ENCODE data around the gene ST3GAL4. TPM values are rescaled to one million over a fixed set of nuclear protein-coding genes. Genes with fewer than 3 reads are reported as not detected.

The ST3GAL4 gene
- total RNA-seq, 1 experiment from 2014 or later, result 13.1 TPM

DNA sequence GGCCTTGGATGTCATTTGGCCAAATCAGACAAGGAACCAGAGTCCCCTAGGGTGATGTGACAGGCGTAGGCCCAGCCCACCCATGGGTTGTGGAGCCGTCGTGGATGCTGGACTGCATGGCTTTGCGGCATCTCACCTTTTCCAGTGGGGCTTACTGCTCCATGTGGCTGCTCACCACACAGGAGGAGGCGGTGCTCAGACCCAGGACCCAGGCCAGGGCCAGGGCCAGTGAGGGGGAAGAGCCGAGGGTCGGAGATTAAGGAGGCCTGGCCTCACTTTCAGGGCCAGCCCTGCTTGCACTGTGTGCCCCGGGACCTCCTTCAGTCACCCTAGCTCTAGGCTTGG is 105.6 kb downstream of the ST3GAL4 start (continued):
- TF ChIP-seq, protein P1, sequence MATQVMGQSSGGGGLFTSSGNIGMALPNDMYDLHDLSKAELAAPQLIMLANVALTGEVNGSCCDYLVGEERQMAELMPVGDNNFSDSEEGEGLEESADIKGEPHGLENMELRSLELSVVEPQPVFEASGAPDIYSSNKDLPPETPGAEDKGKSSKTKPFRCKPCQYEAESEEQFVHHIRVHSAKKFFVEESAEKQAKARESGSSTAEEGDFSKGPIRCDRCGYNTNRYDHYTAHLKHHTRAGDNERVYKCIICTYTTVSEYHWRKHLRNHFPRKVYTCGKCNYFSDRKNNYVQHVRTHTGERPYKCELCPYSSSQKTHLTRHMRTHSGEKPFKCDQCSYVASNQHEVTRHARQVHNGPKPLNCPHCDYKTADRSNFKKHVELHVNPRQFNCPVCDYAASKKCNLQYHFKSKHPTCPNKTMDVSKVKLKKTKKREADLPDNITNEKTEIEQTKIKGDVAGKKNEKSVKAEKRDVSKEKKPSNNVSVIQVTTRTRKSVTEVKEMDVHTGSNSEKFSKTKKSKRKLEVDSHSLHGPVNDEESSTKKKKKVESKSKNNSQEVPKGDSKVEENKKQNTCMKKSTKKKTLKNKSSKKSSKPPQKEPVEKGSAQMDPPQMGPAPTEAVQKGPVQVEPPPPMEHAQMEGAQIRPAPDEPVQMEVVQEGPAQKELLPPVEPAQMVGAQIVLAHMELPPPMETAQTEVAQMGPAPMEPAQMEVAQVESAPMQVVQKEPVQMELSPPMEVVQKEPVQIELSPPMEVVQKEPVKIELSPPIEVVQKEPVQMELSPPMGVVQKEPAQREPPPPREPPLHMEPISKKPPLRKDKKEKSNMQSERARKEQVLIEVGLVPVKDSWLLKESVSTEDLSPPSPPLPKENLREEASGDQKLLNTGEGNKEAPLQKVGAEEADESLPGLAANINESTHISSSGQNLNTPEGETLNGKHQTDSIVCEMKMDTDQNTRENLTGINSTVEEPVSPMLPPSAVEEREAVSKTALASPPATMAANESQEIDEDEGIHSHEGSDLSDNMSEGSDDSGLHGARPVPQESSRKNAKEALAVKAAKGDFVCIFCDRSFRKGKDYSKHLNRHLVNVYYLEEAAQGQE (IDR thresholded peaks at IDR 0.05; ENCODE audit: low read depth), result no peak
- no peak for TF ChIP-seq POLR2A (IDR thresholded peaks at IDR 0.05; ENCODE audit: borderline replicate concordance, extremely low read depth, insufficient read depth, insufficient read length)
- TF ChIP-seq CEBPB (IDR thresholded peaks at IDR 0.05; ENCODE audit: low read depth), result no peak
- TF ChIP-seq, protein P2, sequence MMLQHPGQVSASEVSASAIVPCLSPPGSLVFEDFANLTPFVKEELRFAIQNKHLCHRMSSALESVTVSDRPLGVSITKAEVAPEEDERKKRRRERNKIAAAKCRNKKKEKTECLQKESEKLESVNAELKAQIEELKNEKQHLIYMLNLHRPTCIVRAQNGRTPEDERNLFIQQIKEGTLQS (IDR thresholded peaks at IDR 0.05), result no peak
- TF ChIP-seq, protein P3, sequence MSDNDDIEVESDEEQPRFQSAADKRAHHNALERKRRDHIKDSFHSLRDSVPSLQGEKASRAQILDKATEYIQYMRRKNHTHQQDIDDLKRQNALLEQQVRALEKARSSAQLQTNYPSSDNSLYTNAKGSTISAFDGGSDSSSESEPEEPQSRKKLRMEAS (IDR thresholded peaks at IDR 0.05), result no peak

DNA sequence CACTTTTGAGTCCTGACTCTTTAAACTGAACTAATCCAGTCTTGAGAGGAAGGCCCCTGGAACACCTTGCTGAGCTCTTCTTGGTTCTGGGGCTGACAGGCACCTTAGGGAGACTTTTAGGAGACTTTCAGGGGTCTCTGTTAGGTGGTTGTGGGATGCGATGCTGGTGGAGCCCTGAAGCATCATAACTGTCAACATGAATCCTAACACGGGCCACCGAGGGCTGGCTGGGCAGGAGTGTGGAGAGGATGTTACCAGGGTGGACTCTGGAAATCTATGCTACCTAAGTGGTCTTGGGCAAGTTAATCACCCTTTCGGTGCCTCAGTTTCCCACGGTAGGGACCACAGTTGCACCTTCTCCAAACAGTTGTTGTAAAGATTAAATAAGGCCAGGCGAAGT is 106.5 kb downstream of the ST3GAL4 start:
- BruUV-seq (replicated peaks), result no TSS peak
- Histone ChIP-seq H4K20me1 (ENCODE audit: insufficient read depth) (no peaks in the 10 kb centered on the region), H3K4me3 (replicated peaks in 1 of 2; ENCODE audit: low read depth in 1 of 2, low read length in 2 of 2) (no peak overlapping the region), H3K9ac (ENCODE audit: low read length) (no peak overlapping the region), H3K9me2 (ENCODE audit: insufficient read depth) (no peaks in the 10 kb centered on the region), H3K36me3 (ENCODE audit: control insufficient read depth in 1 of 2, insufficient read depth in 2 of 2, low read length in 2 of 2) (no peaks in the 10 kb centered on the region), H3K79me2 (ENCODE audit: insufficient read depth, low read length) (no peaks in the 10 kb centered on the region), H3K4me1 (ENCODE audit: control insufficient read depth in 1 of 2, insufficient read depth in 2 of 2, low read length in 2 of 2) (no peaks in the 10 kb centered on the region), H3K27ac (ENCODE audit: low read depth, low read length) (no peak overlapping the region), H3K27me3 (ENCODE audit: insufficient read depth, low read length) (peaks cover 18% of the 10 kb centered on the region; the same call in 1 of the 2 replicates), H3K4me2 (ENCODE audit: low read length) (no peak overlapping the region), H3K9me3 (ENCODE audit: control insufficient read depth in 1 of 2, insufficient read depth in 1 of 2, low read depth in 1 of 2, low read length in 2 of 2) (no peaks in the 10 kb centered on the region), H2AFZ (ENCODE audit: low read depth, low read length, poor library complexity, severe bottlenecking) (no peak overlapping the region)
- POLR2A ChIA-PET, result no interaction called here
- no peak for TF ChIP-seq EZH2 (IDR thresholded peaks at IDR 0.05)
- no peak for TF ChIP-seq ZFX (IDR thresholded peaks at IDR 0.05)
- TF ChIP-seq, protein P2 (IDR thresholded peaks at IDR 0.05), result no peak
- TF ChIP-seq, protein P1 (IDR thresholded peaks at IDR 0.05; ENCODE audit: low read depth), result no peak
- TF ChIP-seq FOSL1 (IDR thresholded peaks at IDR 0.05; ENCODE audit: low read depth), result no peak
- no peak for TF ChIP-seq POLR2AphosphoS5 (IDR thresholded peaks at IDR 0.05; ENCODE audit: low read depth, low read length)
- TF ChIP-seq SP1 (IDR thresholded peaks at IDR 0.05; ENCODE audit: low read depth), result no peak
- TF ChIP-seq, protein P4, sequence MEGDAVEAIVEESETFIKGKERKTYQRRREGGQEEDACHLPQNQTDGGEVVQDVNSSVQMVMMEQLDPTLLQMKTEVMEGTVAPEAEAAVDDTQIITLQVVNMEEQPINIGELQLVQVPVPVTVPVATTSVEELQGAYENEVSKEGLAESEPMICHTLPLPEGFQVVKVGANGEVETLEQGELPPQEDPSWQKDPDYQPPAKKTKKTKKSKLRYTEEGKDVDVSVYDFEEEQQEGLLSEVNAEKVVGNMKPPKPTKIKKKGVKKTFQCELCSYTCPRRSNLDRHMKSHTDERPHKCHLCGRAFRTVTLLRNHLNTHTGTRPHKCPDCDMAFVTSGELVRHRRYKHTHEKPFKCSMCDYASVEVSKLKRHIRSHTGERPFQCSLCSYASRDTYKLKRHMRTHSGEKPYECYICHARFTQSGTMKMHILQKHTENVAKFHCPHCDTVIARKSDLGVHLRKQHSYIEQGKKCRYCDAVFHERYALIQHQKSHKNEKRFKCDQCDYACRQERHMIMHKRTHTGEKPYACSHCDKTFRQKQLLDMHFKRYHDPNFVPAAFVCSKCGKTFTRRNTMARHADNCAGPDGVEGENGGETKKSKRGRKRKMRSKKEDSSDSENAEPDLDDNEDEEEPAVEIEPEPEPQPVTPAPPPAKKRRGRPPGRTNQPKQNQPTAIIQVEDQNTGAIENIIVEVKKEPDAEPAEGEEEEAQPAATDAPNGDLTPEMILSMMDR (IDR thresholded peaks at IDR 0.05 in 2 of 3, conservative IDR thresholded peaks at IDR 0.05 in 1 of 3; ENCODE audit: borderline replicate concordance in 1 of 3, insufficient read depth in 1 of 3, low read depth in 2 of 3, low read length in 2 of 3), result no peak
- TF ChIP-seq SIN3A (IDR thresholded peaks at IDR 0.05; ENCODE audit: low read depth), result no peak
- no peak for TF ChIP-seq JUND (IDR thresholded peaks at IDR 0.05)
- no peak for TF ChIP-seq ZNF274 (IDR thresholded peaks at IDR 0.05; ENCODE audit: low read depth, low read length)
- no peak for TF ChIP-seq CEBPB (IDR thresholded peaks at IDR 0.05; ENCODE audit: low read depth)
- DNase-seq (ENCODE audit: low read depth, low spot score) (no peak), ATAC-seq (no peak)
- intact Hi-C loops (cut with micrococcal nuclease), result no loop called here
- CTCF ChIA-PET, result interaction anchor here (1.1 kb wide), 1 partner anchor 19 kb away, joined by 4 read pairs; no protein-coding TSS in a partner anchor
- RAD21 ChIA-PET (ENCODE audit: low non-redundant PET in 1 of 2, low total read pairs in 2 of 2, uncharacterized antibody in 2 of 2, unreplicated experiment in 2 of 2), result no interaction called here

Measured in HCT116 (cell line).